GM12878 (cell line): Measurements from ENCODE around the gene KCNA2. TPM values are rescaled to one million over a fixed set of nuclear protein-coding genes. Genes with fewer than 3 reads are reported as not detected.

Experiments
- ATAC-seq: fragments of 200-7000 bp; cut with Tn5 transposase; 3 replicates; pipeline ENCODE4 v1.9.1; 2020; ENCODE audit warnings: mild to moderate bottlenecking, moderate library complexity
- BruUV-seq: library from RNA; stranded (reverse); fragments of 400-500 nt; replicated peaks from 2 replicates; lab custom pipeline; 2021; lab: Mats Ljungman, UMichigan
- CTCF ChIA-PET: fragments of 300-600 bp; sonication (Branson Sonifier 250); formaldehyde crosslinking; extraction: SDS; loops from one replicate; lab custom pipeline; 2021; ENCODE audit warnings: inconsistent platforms; lab: Yijun Ruan, JAX
- POLR2A ChIA-PET: fragments of 350-600 bp; formaldehyde crosslinking; extraction: SDS; loops from one replicate; lab custom pipeline; 2021; ENCODE audit warnings: inconsistent platforms; lab: Charles Lee
- RAD21 ChIA-PET: fragments of 300-600 bp; sonication (Branson Sonifier 250); formaldehyde crosslinking; loops from one replicate; lab custom pipeline; 2023; ENCODE audit warnings: antibody characterized with exemption; ENCODE audit not compliant: unreplicated experiment; lab: Charles Lee
- SMC1A ChIA-PET: fragments of 300-600 bp; sonication (Branson Sonifier 250); formaldehyde crosslinking; loops from one replicate; lab custom pipeline; 2023; ENCODE audit not compliant: unreplicated experiment, uncharacterized antibody; lab: Charles Lee
- DNase-seq: peaks from one replicate; pipeline ENCODE4 v3.0.0-alpha.2; 2011; ENCODE audit warnings: low read depth, low spot score
- FAIRE-seq: peaks from 3 replicates; lab custom pipeline; 2011; peaks lifted over from hg19 to GRCh38; lab: Jason Lieb, UNC
- H2AFZ ChIP-seq: 2 replicates; pipeline ENCODE4 v1.6.0; 2011; ENCODE audit warnings: low read depth, low read length, control low read depth; ENCODE audit not compliant: control insufficient read depth
- H3K27ac ChIP-seq: 2 replicates; pipeline ENCODE4 v1.5.1; 2011; ENCODE audit warnings: control low read depth; ENCODE audit not compliant: control insufficient read depth, insufficient read depth
- H3K27me3 ChIP-seq, 2 experiments: replicated peaks in 1 of 2; 2 replicates each; pipeline versions ENCODE4 v1.6.0 to v1.6.1; 2011; ENCODE audit warnings: low read length in 1 of 2; ENCODE audit not compliant: control insufficient read depth in 2 of 2, insufficient read depth in 2 of 2
- H3K36me3 ChIP-seq, 2 experiments: 2 replicates each; pipeline ENCODE4 v1.5.1; 2011; ENCODE audit warnings: low read length in 1 of 2; ENCODE audit not compliant: control insufficient read depth in 2 of 2, insufficient read depth in 2 of 2
- H3K4me1 ChIP-seq: 2 replicates; pipeline ENCODE4 v1.6.1; 2011; ENCODE audit warnings: mild to moderate bottlenecking, low read length, moderate library complexity, mixed read lengths; ENCODE audit not compliant: control insufficient read depth, insufficient read depth
- H3K4me2 ChIP-seq: 2 replicates; pipeline ENCODE4 v1.6.0; 2011; ENCODE audit warnings: control low read depth; ENCODE audit not compliant: control insufficient read depth, insufficient read depth
- H3K4me3 ChIP-seq: fragments of 200-600 bp; sonication (generic); 2 replicates; pipeline ENCODE4 v1.5.1; 2016
- H3K79me2 ChIP-seq: 2 replicates; pipeline ENCODE4 v1.6.0; 2011; ENCODE audit warnings: low read length; ENCODE audit not compliant: control insufficient read depth, insufficient read depth
- H3K9ac ChIP-seq: 2 replicates; pipeline ENCODE4 v1.8.0; 2011; ENCODE audit warnings: low read length, control low read depth, mixed read lengths; ENCODE audit not compliant: control insufficient read depth, insufficient read depth
- H3K9me3 ChIP-seq: replicated peaks from 3 replicates; pipeline ENCODE4 v1.5.1; 2011; ENCODE audit warnings: mild to moderate bottlenecking, low read length; ENCODE audit not compliant: control insufficient read depth, insufficient read depth
- H4K20me1 ChIP-seq: 2 replicates; pipeline ENCODE4 v1.6.0; 2011; ENCODE audit not compliant: control insufficient read depth, insufficient read depth
- CHD4 ChIP-seq: fragments of 200-600 bp; sonication (generic); IDR thresholded peaks from 2 replicates; pipeline ENCODE4 v1.6.1; 2016; ENCODE audit warnings: mild to moderate bottlenecking
- CREM ChIP-seq: IDR thresholded peaks from 2 replicates; pipeline ENCODE4 v1.6.1; 2014; ENCODE audit warnings: antibody characterized with exemption, low read depth
- DPF2 ChIP-seq: fragments of 450-650 bp; IDR thresholded peaks from 2 replicates; pipeline ENCODE4 v1.6.1; 2017; ENCODE audit warnings: mild to moderate bottlenecking
- ELK1 ChIP-seq: IDR thresholded peaks from 2 replicates; pipeline ENCODE4 v1.6.1; 2012; ENCODE audit warnings: low read depth, low read length, improper control_type of control experiment
- IRF4 ChIP-seq: IDR thresholded peaks from 2 replicates; pipeline ENCODE4 v1.6.1; 2011; ENCODE audit warnings: low read depth, low read length
- KAT2A ChIP-seq: conservative IDR thresholded peaks from 2 replicates; pipeline ENCODE4 v1.6.1; 2011; ENCODE audit warnings: low read depth, low read length; ENCODE audit not compliant: control insufficient read depth
- RCOR1 ChIP-seq: conservative IDR thresholded peaks from 2 replicates; pipeline ENCODE4 v1.6.1; 2012; ENCODE audit warnings: low read depth, low read length, improper control_type of control experiment
- SMAD5 ChIP-seq: IDR thresholded peaks from 2 replicates; pipeline ENCODE4 v1.6.1; 2016; ENCODE audit warnings: antibody characterized with exemption, low read depth
- SUZ12 ChIP-seq: fragments of 200-600 bp; sonication (generic); IDR thresholded peaks from one replicate; pipeline ENCODE4 v1.6.1; 2018; ENCODE audit warnings: antibody characterized with exemption, mild to moderate bottlenecking; ENCODE audit not compliant: unreplicated experiment
- ZBED1 ChIP-seq: IDR thresholded peaks from 2 replicates; pipeline ENCODE4 v1.6.1; 2016; ENCODE audit warnings: borderline replicate concordance
- ZNF384 ChIP-seq: IDR thresholded peaks from 2 replicates; pipeline ENCODE4 v1.6.1; 2012; ENCODE audit warnings: low read depth, mild to moderate bottlenecking, low read length, improper control_type of control experiment, borderline replicate concordance
- WGBS: methylation state at CpG from one replicate; pipeline ENCODE4 v1.1.6; 2016; ENCODE audit warnings: low lambda C conversion rate; ENCODE audit not compliant: insufficient replicate concordance, insufficient coverage; ENCODE audit errors: missing lambda C conversion rate; 5-methylcytosine and 5-hydroxymethylcytosine counted together
- in situ Hi-C: fragments of 300-500 bp; cut with MboI; formaldehyde crosslinking; loops from 9 replicates; pipeline ENCODE4 v1.14.3; 2018; ENCODE audit warnings: mixed read lengths
- intact Hi-C: fragments of 100-400 bp; cut with micrococcal nuclease; formaldehyde crosslinking; loops from one replicate; pipeline ENCODE4 v1.14.2; 2022; ENCODE audit not compliant: unreplicated experiment
- polyA plus RNA-seq, 11 experiments: library from polyadenylated mRNA; depleted of rRNA in 4 of 11; unstranded in 6 of 11; stranded (reverse) in 5 of 11; fragments of >200 nt; fragmentation: Nextera tagmentation in 4 of 11; fragmentation: Illumina TruSeq in 1 of 11; extraction: Ambion mirVana in 4 of 11; extraction: Trizol in 1 of 11; gene quantifications; 1 replicate in 1 of 11; 2 replicates in 10 of 11; pipeline versions ENCODE4 v1.2.1 to v1.2.3, GENCODE V29; 2011 to 2016; ENCODE audit warnings: inconsistent platforms in 2 of 11, missing spikeins in 2 of 11, low read depth in 1 of 11
- total RNA-seq, 4 experiments: library from RNA; depleted of rRNA in 3 of 4; stranded (reverse); fragments of >200 nt in 3 of 4; fragmentation: Illumina TruSeq in 1 of 4; extraction: Trizol in 1 of 4; gene quantifications; 2 replicates each; pipeline versions ENCODE4 v1.2.1 to v1.2.3, GENCODE V29; 2013 to 2021
- TF ChIP-seq, protein P1 (sequence below): IDR thresholded peaks from 2 replicates; pipeline ENCODE4 v1.6.1; 2012; ENCODE audit warnings: improper control_type of control experiment, low read depth, low read length; ENCODE audit not compliant: insufficient replicate concordance

Gene KCNA2
- total and polyA plus RNA-seq, 10 of the 15 experiments (the other 5 are each of a cell fraction or from before 2014, with no cell fraction given) = 0.02 to 0.56 (median 0.10) TPM; not detected in 2

- H3K4me1 ChIP-seq = no peaks in the 10 kb centered on the region
- BruUV-seq = no TSS peak
- H3K9me3 ChIP-seq = no peaks in the 10 kb centered on the region
- no peak for DNase-seq
- ChIA-PET RAD21 (no interaction called here), SMC1A (interaction anchor here (1.5 kb wide), 1 partner anchor 9 kb away, joined by 3 read pairs; no protein-coding TSS in a partner anchor), POLR2A (no interaction called here), CTCF (no interaction called here)
- no peaks in the 10 kb centered on the region for H4K20me1 ChIP-seq
- peaks cover 3% of the 10 kb centered on the region in 2 experiments; a peak in 2 of 4 replicates for H3K27me3 ChIP-seq
- TF ChIP-seq CREM (no peak), IRF4 (no peak), CHD4 (no peak), RCOR1 (no peak), SMAD5 (no peak), ZNF384 (no peak), SUZ12 (no peak), ZBED1 (no peak), KAT2A (no peak), DPF2 (no peak), ELK1 (no peak)
- TF ChIP-seq, protein P1, sequence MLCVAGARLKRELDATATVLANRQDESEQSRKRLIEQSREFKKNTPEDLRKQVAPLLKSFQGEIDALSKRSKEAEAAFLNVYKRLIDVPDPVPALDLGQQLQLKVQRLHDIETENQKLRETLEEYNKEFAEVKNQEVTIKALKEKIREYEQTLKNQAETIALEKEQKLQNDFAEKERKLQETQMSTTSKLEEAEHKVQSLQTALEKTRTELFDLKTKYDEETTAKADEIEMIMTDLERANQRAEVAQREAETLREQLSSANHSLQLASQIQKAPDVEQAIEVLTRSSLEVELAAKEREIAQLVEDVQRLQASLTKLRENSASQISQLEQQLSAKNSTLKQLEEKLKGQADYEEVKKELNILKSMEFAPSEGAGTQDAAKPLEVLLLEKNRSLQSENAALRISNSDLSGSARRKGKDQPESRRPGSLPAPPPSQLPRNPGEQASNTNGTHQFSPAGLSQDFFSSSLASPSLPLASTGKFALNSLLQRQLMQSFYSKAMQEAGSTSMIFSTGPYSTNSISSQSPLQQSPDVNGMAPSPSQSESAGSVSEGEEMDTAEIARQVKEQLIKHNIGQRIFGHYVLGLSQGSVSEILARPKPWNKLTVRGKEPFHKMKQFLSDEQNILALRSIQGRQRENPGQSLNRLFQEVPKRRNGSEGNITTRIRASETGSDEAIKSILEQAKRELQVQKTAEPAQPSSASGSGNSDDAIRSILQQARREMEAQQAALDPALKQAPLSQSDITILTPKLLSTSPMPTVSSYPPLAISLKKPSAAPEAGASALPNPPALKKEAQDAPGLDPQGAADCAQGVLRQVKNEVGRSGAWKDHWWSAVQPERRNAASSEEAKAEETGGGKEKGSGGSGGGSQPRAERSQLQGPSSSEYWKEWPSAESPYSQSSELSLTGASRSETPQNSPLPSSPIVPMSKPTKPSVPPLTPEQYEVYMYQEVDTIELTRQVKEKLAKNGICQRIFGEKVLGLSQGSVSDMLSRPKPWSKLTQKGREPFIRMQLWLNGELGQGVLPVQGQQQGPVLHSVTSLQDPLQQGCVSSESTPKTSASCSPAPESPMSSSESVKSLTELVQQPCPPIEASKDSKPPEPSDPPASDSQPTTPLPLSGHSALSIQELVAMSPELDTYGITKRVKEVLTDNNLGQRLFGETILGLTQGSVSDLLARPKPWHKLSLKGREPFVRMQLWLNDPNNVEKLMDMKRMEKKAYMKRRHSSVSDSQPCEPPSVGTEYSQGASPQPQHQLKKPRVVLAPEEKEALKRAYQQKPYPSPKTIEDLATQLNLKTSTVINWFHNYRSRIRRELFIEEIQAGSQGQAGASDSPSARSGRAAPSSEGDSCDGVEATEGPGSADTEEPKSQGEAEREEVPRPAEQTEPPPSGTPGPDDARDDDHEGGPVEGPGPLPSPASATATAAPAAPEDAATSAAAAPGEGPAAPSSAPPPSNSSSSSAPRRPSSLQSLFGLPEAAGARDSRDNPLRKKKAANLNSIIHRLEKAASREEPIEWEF = no peak
- H3K36me3 ChIP-seq = no peaks in the 10 kb centered on the region
- no peak overlapping the region for H3K27ac ChIP-seq
- H3K9ac ChIP-seq = no peak overlapping the region
- no peak for ATAC-seq
- no peaks in the 10 kb centered on the region for H3K79me2 ChIP-seq
- H3K4me3 ChIP-seq = no peak overlapping the region
- no peak overlapping the region for H2AFZ ChIP-seq
- FAIRE-seq = no peak
- no peak overlapping the region for H3K4me2 ChIP-seq
- WGBS = 5% methylated on average over 1 of the region's 1 CpG
- intact Hi-C loops (no loop called here), in situ Hi-C loops (no loop called here)
Measured at GRCh38 chr1:110588486-110588885, 17.7 kb downstream of the KCNA2 start.
